ENCODE results near the gene DTNA. TPM values are rescaled to one million over a fixed set of nuclear protein-coding genes. Genes with fewer than 3 reads are reported as not detected.
"Not testable (repeated sequence)": the region's sequence is repeated elsewhere in the genome, so short reads cannot be mapped to it uniquely, and the experiment has no call there.

DTNA gene
- total RNA-seq, 1 donor from 2014 or later: 13.3 TPM

GRCh38 chr18:34723143-34723542, 13.0 kb downstream of the DTNA start:
- Mint-ChIP-seq H3K9me3 (peaks cover 4% of the 10 kb centered on the region), H3K4me3 (no peak overlapping the region), H3K27ac (ENCODE audit: unreplicated experiment) (no peak overlapping the region), H3K27me3 (ENCODE audit: low read depth) (no peaks in the 10 kb centered on the region), H3K4me1 (no peaks in the 10 kb centered on the region), H3K36me3 (ENCODE audit: low read depth) (no peaks in the 10 kb centered on the region)
- no peak for TF ChIP-seq CTCF (conservative IDR thresholded peaks at IDR 0.05)
- no peak for DNase-seq (ENCODE audit: low read depth, low spot score)

- H3K4me3 Mint-ChIP-seq; H3K9me3 Mint-ChIP-seq; H3K27ac Mint-ChIP-seq (ENCODE audit: unreplicated experiment); H3K36me3 Mint-ChIP-seq (ENCODE audit: low read depth); H3K4me1 Mint-ChIP-seq; H3K27me3 Mint-ChIP-seq (ENCODE audit: low read depth); DNase-seq (ENCODE audit: low read depth, low spot score): not testable (repeated sequence)
These were observed 15.6 kb downstream of the DTNA start for GRCh38 chr18:34725737-34726136.

- H3K27ac Mint-ChIP-seq (ENCODE audit: unreplicated experiment): no peak overlapping the region
- TF ChIP-seq CTCF (conservative IDR thresholded peaks at IDR 0.05): no peak
- no peak for DNase-seq (ENCODE audit: low read depth, low spot score)
- H3K4me1 Mint-ChIP-seq: no peaks in the 10 kb centered on the region
- H3K27me3 Mint-ChIP-seq (ENCODE audit: low read depth): no peaks in the 10 kb centered on the region
- H3K36me3 Mint-ChIP-seq (ENCODE audit: low read depth): no peaks in the 10 kb centered on the region
- H3K4me3 Mint-ChIP-seq: no peak overlapping the region
- H3K9me3 Mint-ChIP-seq: peaks cover 4% of the 10 kb centered on the region
These were observed 16.3 kb downstream of the DTNA start for GRCh38 chr18:34726286-34727004.

- Mint-ChIP-seq H3K4me1 (no peaks in the 10 kb centered on the region), H3K27me3 (ENCODE audit: low read depth) (no peaks in the 10 kb centered on the region), H3K27ac (ENCODE audit: unreplicated experiment) (no peak overlapping the region), H3K36me3 (ENCODE audit: low read depth) (no peaks in the 10 kb centered on the region), H3K9me3 (peaks cover 4% of the 10 kb centered on the region), H3K4me3 (no peak overlapping the region)
- no peak for DNase-seq (ENCODE audit: low read depth, low spot score)
- peak; percentile 70 for TF ChIP-seq CTCF (conservative IDR thresholded peaks at IDR 0.05)
These were observed 19.2 kb downstream of the DTNA start for GRCh38 chr18:34729264-34729663.

- H3K4me3 Mint-ChIP-seq: no peak overlapping the region
- no peak for DNase-seq (ENCODE audit: low read depth, low spot score)
- no peaks in the 10 kb centered on the region for H3K36me3 Mint-ChIP-seq (ENCODE audit: low read depth)
- no peaks in the 10 kb centered on the region for H3K9me3 Mint-ChIP-seq
- no peak for TF ChIP-seq CTCF (conservative IDR thresholded peaks at IDR 0.05)
- no peaks in the 10 kb centered on the region for H3K27me3 Mint-ChIP-seq (ENCODE audit: low read depth)
- H3K27ac Mint-ChIP-seq (ENCODE audit: unreplicated experiment): no peak overlapping the region
- H3K4me1 Mint-ChIP-seq: no peaks in the 10 kb centered on the region
These were observed 19.8 kb downstream of the DTNA start for GRCh38 chr18:34729740-34730355.

- DNase-seq (ENCODE audit: low read depth, low spot score): no peak
- H3K36me3 Mint-ChIP-seq (ENCODE audit: low read depth): no peaks in the 10 kb centered on the region
- no peak for TF ChIP-seq CTCF (conservative IDR thresholded peaks at IDR 0.05)
- H3K9me3 Mint-ChIP-seq: no peaks in the 10 kb centered on the region
- H3K4me3 Mint-ChIP-seq: no peak overlapping the region
- H3K27me3 Mint-ChIP-seq (ENCODE audit: low read depth): no peaks in the 10 kb centered on the region
- no peak overlapping the region for H3K27ac Mint-ChIP-seq (ENCODE audit: unreplicated experiment)
- no peaks in the 10 kb centered on the region for H3K4me1 Mint-ChIP-seq
These were observed 20.7 kb downstream of the DTNA start for GRCh38 chr18:34730774-34731173.
